SK-N-SH (cell line): ENCODE data around the gene NTN1. TPM values are rescaled to one million over a fixed set of nuclear protein-coding genes. Genes with fewer than 3 reads are reported as not detected.

ENCODE experiments used
- CTCF ChIA-PET: fragments of 300-600, 350-600 bp; formaldehyde crosslinking; extraction: SDS; loops from one replicate; lab custom pipeline; 2021; lab: Yijun Ruan, JAX
- POLR2A ChIA-PET: fragments of 350-600 bp; sonication (Branson Sonifier 250); formaldehyde crosslinking; extraction: SDS; loops from one replicate; lab custom pipeline; 2020; ENCODE audit warnings: antibody characterized with exemption, inconsistent platforms; lab: Yijun Ruan, JAX
- DNase-seq: peaks from one replicate; pipeline ENCODE4 v3.0.0; 2012
- H2AFZ ChIP-seq: fragments of 200-600 bp; sonication (generic); 2 replicates; pipeline ENCODE4 v1.8.1; 2016; ENCODE audit warnings: antibody characterized with exemption, mild to moderate bottlenecking, low read depth
- H3F3A ChIP-seq: fragments of 200-600 bp; sonication (generic); replicated peaks from 2 replicates; pipeline ENCODE3; 2016; ENCODE audit warnings: antibody characterized with exemption, mild to moderate bottlenecking; ENCODE audit not compliant: insufficient read depth
- H3K27ac ChIP-seq, 2 experiments: fragments of 200-500 bp in 1 of 2; fragments of 200-600 bp in 1 of 2; sonication (Bioruptor generic) in 1 of 2; sonication (generic), shearing (Covaris generic) in 1 of 2; 2 replicates each; pipeline versions ENCODE4 v1.5.1 to v1.6.1; 2014 to 2016; ENCODE audit warnings: low read depth in 2 of 2, inconsistent platforms in 1 of 2, low read length in 1 of 2, mild to moderate bottlenecking in 1 of 2, mixed read lengths in 1 of 2
- H3K27me3 ChIP-seq: fragments of 200-600 bp; sonication (generic), shearing (Covaris generic); 2 replicates; pipeline ENCODE4 v1.6.1; 2016; ENCODE audit warnings: mixed run types; ENCODE audit not compliant: insufficient read depth
- H3K36me3 ChIP-seq, 2 experiments: fragments of 200-500 bp in 1 of 2; fragments of 200-600 bp in 1 of 2; sonication (Bioruptor generic) in 1 of 2; sonication (generic) in 1 of 2; replicated peaks in 1 of 2; 2 replicates each; pipeline versions ENCODE3 to v1.5.1; 2014 to 2016; ENCODE audit warnings: low read length in 1 of 2, mild to moderate bottlenecking in 1 of 2; ENCODE audit not compliant: insufficient read depth in 2 of 2, control insufficient read depth in 1 of 2
- H3K4me1 ChIP-seq, 2 experiments: fragments of 200-500 bp in 1 of 2; fragments of 200-600 bp in 1 of 2; sonication (Bioruptor generic) in 1 of 2; sonication (generic), shearing (Covaris generic) in 1 of 2; 2 replicates each; pipeline versions ENCODE4 v1.5.1 to v1.6.1; 2014 to 2016; ENCODE audit warnings: low read depth in 1 of 2, low read length in 1 of 2, mixed run types in 1 of 2; ENCODE audit not compliant: insufficient read depth in 2 of 2, control insufficient read depth in 1 of 2
- H3K4me2 ChIP-seq: fragments of 200-600 bp; sonication (generic), shearing (Covaris generic); 2 replicates; pipeline ENCODE4 v1.6.1; 2017; ENCODE audit warnings: mixed run types
- H3K4me3 ChIP-seq, 2 experiments: fragments of 200-500 bp in 1 of 2; fragments of 200-600 bp in 1 of 2; sonication (Bioruptor generic) in 1 of 2; sonication (generic), shearing (Covaris generic) in 1 of 2; 2 replicates each; pipeline versions ENCODE4 v1.5.1 to v1.8.1; 2014 to 2016; ENCODE audit warnings: low read depth in 2 of 2, inconsistent platforms in 1 of 2, low read length in 1 of 2, mild to moderate bottlenecking in 1 of 2, mixed read lengths in 1 of 2, moderate library complexity in 1 of 2
- H3K79me2 ChIP-seq: fragments of 200-600 bp; sonication (generic); 2 replicates; pipeline ENCODE4 v1.8.1; 2017; ENCODE audit warnings: mild to moderate bottlenecking; ENCODE audit not compliant: insufficient read depth
- H3K9ac ChIP-seq: fragments of 200-600 bp; sonication (generic); 2 replicates; pipeline ENCODE4 v1.6.1; 2017; ENCODE audit warnings: mixed run types
- H3K9me2 ChIP-seq: fragments of 200-600 bp; sonication (generic); 2 replicates; pipeline ENCODE4 v1.6.1; 2017; ENCODE audit warnings: mixed run types
- H3K9me3 ChIP-seq: fragments of 200-600 bp; sonication (generic); 2 replicates; pipeline ENCODE4 v1.6.1; 2017; ENCODE audit warnings: mixed run types, mild to moderate bottlenecking, moderate library complexity
- H4K20me1 ChIP-seq: fragments of 200-600 bp; sonication (generic); 2 replicates; pipeline ENCODE4 v1.6.1; 2017; ENCODE audit warnings: mild to moderate bottlenecking, mixed run types; ENCODE audit not compliant: insufficient read depth
- CHD2 ChIP-seq: fragments of 150-350 bp; IDR thresholded peaks from 2 replicates; pipeline ENCODE4 v1.6.1; 2018; ENCODE audit warnings: low read length; ENCODE audit not compliant: partially characterized antibody
- ELF1 ChIP-seq: IDR thresholded peaks from 2 replicates; pipeline ENCODE4 v1.4.0; 2012
- EZH2phosphoT487 ChIP-seq: fragments of 200-600 bp; sonication (generic); IDR thresholded peaks from 2 replicates; pipeline ENCODE4 v1.6.1; 2017; ENCODE audit warnings: low read depth, mixed run types, mild to moderate bottlenecking, antibody characterized with exemption, moderate library complexity, borderline replicate concordance
- FOSL2 ChIP-seq: IDR thresholded peaks from 2 replicates; pipeline ENCODE4 v1.4.0; 2012; ENCODE audit warnings: low read depth, mild to moderate bottlenecking, moderate library complexity, borderline replicate concordance
- JUND ChIP-seq: IDR thresholded peaks from 2 replicates; pipeline ENCODE4 v1.4.0; 2012
- MXI1 ChIP-seq: IDR thresholded peaks from 2 replicates; pipeline ENCODE4 v1.6.1; 2012; ENCODE audit warnings: mild to moderate bottlenecking, low read depth, low read length, improper control_type of control experiment
- NFIC ChIP-seq: IDR thresholded peaks from 2 replicates; pipeline ENCODE4 v1.4.0; 2012; ENCODE audit warnings: borderline replicate concordance
- NRF1 ChIP-seq: IDR thresholded peaks from 2 replicates; pipeline ENCODE4 v1.6.1; 2012; ENCODE audit warnings: low read depth, mild to moderate bottlenecking, low read length
- POLR2AphosphoS5 ChIP-seq: IDR thresholded peaks from 2 replicates; pipeline ENCODE4 v1.6.1; 2012; ENCODE audit warnings: low read depth, low read length
- RAD21 ChIP-seq: IDR thresholded peaks from 2 replicates; pipeline ENCODE4 v1.6.1; 2012; ENCODE audit warnings: mild to moderate bottlenecking, low read length
- RCOR1 ChIP-seq: fragments of 150-350 bp; IDR thresholded peaks from 2 replicates; pipeline ENCODE4 v1.6.1; 2017; ENCODE audit warnings: antibody characterized with exemption, low read length
- RFX5 ChIP-seq: IDR thresholded peaks from 2 replicates; pipeline ENCODE4 v1.6.1; 2012; ENCODE audit warnings: mild to moderate bottlenecking, improper control_type of control experiment, low read length
- RXRA ChIP-seq: IDR thresholded peaks from 2 replicates; pipeline ENCODE4 v1.4.0; 2012; ENCODE audit warnings: low read depth, mild to moderate bottlenecking, borderline replicate concordance
- SIN3A ChIP-seq: IDR thresholded peaks from 2 replicates; pipeline ENCODE4 v1.6.1; 2012; ENCODE audit warnings: low read depth, mild to moderate bottlenecking, low read length, moderate library complexity, borderline replicate concordance
- SMC3 ChIP-seq: IDR thresholded peaks from 2 replicates; pipeline ENCODE4 v1.6.1; 2012; ENCODE audit warnings: low read depth, low read length, improper control_type of control experiment
- TCF12 ChIP-seq: IDR thresholded peaks from 2 replicates; pipeline ENCODE4 v1.4.0; 2012
- TEAD4 ChIP-seq: IDR thresholded peaks from 2 replicates; pipeline ENCODE4 v1.4.0; 2012; ENCODE audit warnings: mild to moderate bottlenecking, borderline replicate concordance; ENCODE audit not compliant: insufficient read depth
- YY1 ChIP-seq: IDR thresholded peaks from 2 replicates; pipeline ENCODE4 v1.4.0; 2012; ENCODE audit warnings: low read depth, mild to moderate bottlenecking
- WGBS: methylation state at CpG from one replicate; pipeline ENCODE4 v1.1.6; 2017; ENCODE audit warnings: low lambda C conversion rate; 5-methylcytosine and 5-hydroxymethylcytosine counted together
- polyA plus RNA-seq, 3 experiments: library from polyadenylated mRNA; depleted of rRNA; stranded (reverse); fragments of >200 nt; gene quantifications; 2 replicates each; pipeline ENCODE4 v1.2.3, GENCODE V29; 2012
- TF ChIP-seq, protein P1 (sequence below): fragments of 150-350 bp; IDR thresholded peaks from 2 replicates; pipeline ENCODE4 v1.6.1; 2017; ENCODE audit warnings: antibody characterized with exemption, low read length, low read depth, borderline replicate concordance
- TF ChIP-seq, protein P2 (sequence below): IDR thresholded peaks from 2 replicates; pipeline ENCODE4 v1.4.0; 2012; ENCODE audit warnings: low read depth
- TF ChIP-seq, protein P3 (sequence below): IDR thresholded peaks from 2 replicates; pipeline ENCODE4 v1.6.1; 2012; ENCODE audit warnings: mild to moderate bottlenecking, low read depth, low read length, moderate library complexity
- TF ChIP-seq, protein P4 (sequence below): IDR thresholded peaks from 2 replicates; pipeline ENCODE4; 2012

The NTN1 gene
- polyA plus RNA-seq, 1 of the 3 experiments (the other 2 are of a cell fraction), result 0.05 TPM

DNA sequence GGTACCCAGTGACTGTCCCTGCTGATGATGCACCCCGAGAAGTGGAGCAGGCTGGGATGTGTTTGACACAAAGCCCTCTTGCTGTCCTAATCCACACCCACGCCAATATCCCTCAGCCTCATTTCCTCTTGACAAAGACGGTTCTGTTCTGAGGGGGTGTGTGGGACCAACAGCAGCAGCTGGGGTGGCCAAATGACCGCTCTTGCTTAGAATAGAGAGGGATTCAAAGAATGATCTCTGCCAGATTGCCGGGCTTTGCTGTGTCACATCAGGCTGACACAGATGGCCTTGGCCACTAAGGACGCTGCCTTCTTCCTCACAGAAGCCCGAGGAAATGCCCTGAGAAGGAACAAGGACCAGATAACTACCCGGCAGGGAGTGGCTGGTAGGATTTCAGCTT is 250.7 kb downstream of the NTN1 start:
- Histone ChIP-seq H3K9ac (no peak overlapping the region), H3K27ac (no peak overlapping the region), H4K20me1 (no peaks in the 10 kb centered on the region), H3K27me3 (no peaks in the 10 kb centered on the region), H3K4me2 (no peak overlapping the region), H3K4me3 (no peak overlapping the region), H2AFZ (no peak overlapping the region), H3K9me3 (no peaks in the 10 kb centered on the region), H3F3A (no peaks in the 10 kb centered on the region), H3K4me1 (no peaks in the 10 kb centered on the region; a peak in 1 of 4 replicates), H3K9me2 (no peaks in the 10 kb centered on the region), H3K36me3 (no peaks in the 10 kb centered on the region), H3K79me2 (no peaks in the 10 kb centered on the region)
- WGBS, result 88% methylated on average over 6 of the region's 8 CpGs
- ChIA-PET POLR2A (no interaction called here), CTCF (no interaction called here)
- no peak for DNase-seq
- TF ChIP-seq, protein P1, sequence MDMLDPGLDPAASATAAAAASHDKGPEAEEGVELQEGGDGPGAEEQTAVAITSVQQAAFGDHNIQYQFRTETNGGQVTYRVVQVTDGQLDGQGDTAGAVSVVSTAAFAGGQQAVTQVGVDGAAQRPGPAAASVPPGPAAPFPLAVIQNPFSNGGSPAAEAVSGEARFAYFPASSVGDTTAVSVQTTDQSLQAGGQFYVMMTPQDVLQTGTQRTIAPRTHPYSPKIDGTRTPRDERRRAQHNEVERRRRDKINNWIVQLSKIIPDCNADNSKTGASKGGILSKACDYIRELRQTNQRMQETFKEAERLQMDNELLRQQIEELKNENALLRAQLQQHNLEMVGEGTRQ, result no peak
- TF ChIP-seq RFX5 (no peak), RXRA (no peak), MXI1 (no peak), POLR2AphosphoS5 (no peak), ELF1 (no peak), CHD2 (no peak), RCOR1 (no peak)
- TF ChIP-seq, protein P2, sequence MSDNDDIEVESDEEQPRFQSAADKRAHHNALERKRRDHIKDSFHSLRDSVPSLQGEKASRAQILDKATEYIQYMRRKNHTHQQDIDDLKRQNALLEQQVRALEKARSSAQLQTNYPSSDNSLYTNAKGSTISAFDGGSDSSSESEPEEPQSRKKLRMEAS, result no peak

DNA sequence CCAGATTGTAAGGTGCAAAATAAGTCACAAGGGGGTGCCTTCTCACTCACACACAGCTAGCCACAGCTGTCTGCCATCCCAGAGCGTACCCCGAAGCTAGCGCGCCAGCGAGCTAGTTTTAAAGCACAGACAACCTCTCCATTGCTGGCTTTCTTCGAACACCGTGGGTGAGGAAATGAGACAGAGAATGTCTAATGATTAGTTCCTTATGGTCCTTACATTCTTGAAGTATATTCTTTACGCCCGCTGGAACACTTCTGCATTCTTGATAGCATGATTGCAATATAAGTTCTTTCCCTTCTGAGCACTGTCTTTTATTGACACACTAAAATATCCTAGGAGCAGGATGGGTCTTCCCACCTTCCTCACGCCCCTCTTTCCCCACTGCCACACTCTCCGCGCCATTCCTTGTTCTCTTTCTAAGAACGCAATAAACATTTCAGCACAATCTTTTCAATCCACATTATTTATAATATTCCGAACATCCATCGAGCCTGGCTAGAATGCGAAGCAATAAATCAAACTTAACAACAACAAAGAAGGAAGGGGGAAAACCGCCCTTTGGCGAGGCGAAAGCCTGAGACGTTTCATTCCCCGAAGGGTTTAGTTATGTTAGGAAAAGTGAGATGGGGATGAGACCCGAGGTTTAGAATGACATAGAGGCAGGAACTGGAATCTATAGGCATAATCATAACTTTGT is 251.3 kb downstream of the NTN1 start:
- no peaks in the 10 kb centered on the region for H3K27me3 ChIP-seq
- no peaks in the 10 kb centered on the region for H3K36me3 ChIP-seq
- H3K4me3 ChIP-seq, result no peak overlapping the region
- H2AFZ ChIP-seq, result no peak overlapping the region
- no peaks in the 10 kb centered on the region for H3K79me2 ChIP-seq
- no peak for DNase-seq
- ChIA-PET CTCF (interaction anchor here (3.4 kb wide), 1 partner anchor 19 kb away, joined by 13 read pairs; no protein-coding TSS in a partner anchor), POLR2A (no interaction called here)
- no peaks in the 10 kb centered on the region for H4K20me1 ChIP-seq
- no peak overlapping the region for H3K9ac ChIP-seq
- H3K9me3 ChIP-seq, result no peaks in the 10 kb centered on the region
- no peaks in the 10 kb centered on the region for H3F3A ChIP-seq
- no peaks in the 10 kb centered on the region for H3K9me2 ChIP-seq
- TF ChIP-seq SMC3 (no peak), POLR2AphosphoS5 (no peak), RAD21 (no peak), NFIC (no peak), TCF12 (no peak), JUND (no peak), EZH2phosphoT487 (no peak), SIN3A (no peak), MXI1 (no peak), FOSL2 (no peak), YY1 (no peak), TEAD4 (no peak), NRF1 (no peak), RXRA (no peak), RCOR1 (no peak), CHD2 (no peak)
- TF ChIP-seq, protein P3, sequence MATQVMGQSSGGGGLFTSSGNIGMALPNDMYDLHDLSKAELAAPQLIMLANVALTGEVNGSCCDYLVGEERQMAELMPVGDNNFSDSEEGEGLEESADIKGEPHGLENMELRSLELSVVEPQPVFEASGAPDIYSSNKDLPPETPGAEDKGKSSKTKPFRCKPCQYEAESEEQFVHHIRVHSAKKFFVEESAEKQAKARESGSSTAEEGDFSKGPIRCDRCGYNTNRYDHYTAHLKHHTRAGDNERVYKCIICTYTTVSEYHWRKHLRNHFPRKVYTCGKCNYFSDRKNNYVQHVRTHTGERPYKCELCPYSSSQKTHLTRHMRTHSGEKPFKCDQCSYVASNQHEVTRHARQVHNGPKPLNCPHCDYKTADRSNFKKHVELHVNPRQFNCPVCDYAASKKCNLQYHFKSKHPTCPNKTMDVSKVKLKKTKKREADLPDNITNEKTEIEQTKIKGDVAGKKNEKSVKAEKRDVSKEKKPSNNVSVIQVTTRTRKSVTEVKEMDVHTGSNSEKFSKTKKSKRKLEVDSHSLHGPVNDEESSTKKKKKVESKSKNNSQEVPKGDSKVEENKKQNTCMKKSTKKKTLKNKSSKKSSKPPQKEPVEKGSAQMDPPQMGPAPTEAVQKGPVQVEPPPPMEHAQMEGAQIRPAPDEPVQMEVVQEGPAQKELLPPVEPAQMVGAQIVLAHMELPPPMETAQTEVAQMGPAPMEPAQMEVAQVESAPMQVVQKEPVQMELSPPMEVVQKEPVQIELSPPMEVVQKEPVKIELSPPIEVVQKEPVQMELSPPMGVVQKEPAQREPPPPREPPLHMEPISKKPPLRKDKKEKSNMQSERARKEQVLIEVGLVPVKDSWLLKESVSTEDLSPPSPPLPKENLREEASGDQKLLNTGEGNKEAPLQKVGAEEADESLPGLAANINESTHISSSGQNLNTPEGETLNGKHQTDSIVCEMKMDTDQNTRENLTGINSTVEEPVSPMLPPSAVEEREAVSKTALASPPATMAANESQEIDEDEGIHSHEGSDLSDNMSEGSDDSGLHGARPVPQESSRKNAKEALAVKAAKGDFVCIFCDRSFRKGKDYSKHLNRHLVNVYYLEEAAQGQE, result no peak
- TF ChIP-seq, protein P4, sequence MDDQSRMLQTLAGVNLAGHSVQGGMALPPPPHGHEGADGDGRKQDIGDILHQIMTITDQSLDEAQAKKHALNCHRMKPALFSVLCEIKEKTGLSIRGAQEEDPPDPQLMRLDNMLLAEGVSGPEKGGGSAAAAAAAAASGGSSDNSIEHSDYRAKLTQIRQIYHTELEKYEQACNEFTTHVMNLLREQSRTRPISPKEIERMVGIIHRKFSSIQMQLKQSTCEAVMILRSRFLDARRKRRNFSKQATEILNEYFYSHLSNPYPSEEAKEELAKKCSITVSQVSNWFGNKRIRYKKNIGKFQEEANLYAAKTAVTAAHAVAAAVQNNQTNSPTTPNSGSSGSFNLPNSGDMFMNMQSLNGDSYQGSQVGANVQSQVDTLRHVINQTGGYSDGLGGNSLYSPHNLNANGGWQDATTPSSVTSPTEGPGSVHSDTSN, result no peak
- no peak overlapping the region for H3K27ac ChIP-seq
- H3K4me2 ChIP-seq, result no peak overlapping the region
- 87% methylated on average over 22 of the region's 22 CpGs for WGBS
- no peaks in the 10 kb centered on the region; a peak in 1 of 4 replicates for H3K4me1 ChIP-seq
